T-helper 2 cell treated with Interferon-gamma antibody and Interleukin-4, amounts not matched to agents 5 μg/mL and 100 μg/mL, for 36 hours (primary cell): ENCODE results near the gene TMEM184A.

ENCODE experiments used
- DNase-seq: peaks from one replicate; pipeline ENCODE4 v3.0.0; 2021; ENCODE audit warnings: low spot score
- H3K27ac Mint-ChIP-seq: one replicate; pipeline ENCODE4 v1.8.0; 2021; ENCODE audit warnings: mild to moderate bottlenecking, mixed read lengths
- H3K27me3 Mint-ChIP-seq: one replicate; pipeline ENCODE4 v1.8.0; 2021; ENCODE audit warnings: low read depth, mixed read lengths
- H3K36me3 Mint-ChIP-seq: one replicate; pipeline ENCODE4 v1.8.0; 2021; ENCODE audit warnings: low read depth, mixed read lengths
- H3K4me1 Mint-ChIP-seq: one replicate; pipeline ENCODE4 v1.8.0; 2021; ENCODE audit warnings: low read depth, mixed read lengths
- H3K4me3 Mint-ChIP-seq: one replicate; pipeline ENCODE4 v1.8.0; 2022; ENCODE audit warnings: mild to moderate bottlenecking, moderate library complexity, mixed read lengths
- H3K9me3 Mint-ChIP-seq: one replicate; pipeline ENCODE4 v1.8.0; 2021; ENCODE audit warnings: mixed read lengths

Gene TMEM184A

GRCh38 chr7:1595027-1595426 lies 39.0 kb upstream of the TMEM184A start:
- H3K36me3 Mint-ChIP-seq: no peaks in the 10 kb centered on the region

GRCh38 chr7:1593904-1594421 lies 38.0 kb upstream of the TMEM184A start:
- no peak overlapping the region for H3K4me3 Mint-ChIP-seq
- no peaks in the 10 kb centered on the region for H3K36me3 Mint-ChIP-seq
- DNase-seq: no peak
- no peak overlapping the region for H3K27ac Mint-ChIP-seq
- H3K4me1 Mint-ChIP-seq: peaks cover 6% of the 10 kb centered on the region
- H3K27me3 Mint-ChIP-seq: peaks cover 28% of the 10 kb centered on the region
- peaks cover 4% of the 10 kb centered on the region for H3K9me3 Mint-ChIP-seq

More at GRCh38 chr7:1595027-1595426, 39.0 kb upstream of the TMEM184A start:
- Mint-ChIP-seq H3K4me1 (peaks cover 6% of the 10 kb centered on the region), H3K9me3 (no peaks in the 10 kb centered on the region), H3K27ac (no peak overlapping the region), H3K4me3 (no peak overlapping the region), H3K27me3 (peaks cover 28% of the 10 kb centered on the region)
- DNase-seq: no peak

GRCh38 chr7:1593091-1593866 lies 37.3 kb upstream of the TMEM184A start:
- Mint-ChIP-seq H3K36me3 (no peaks in the 10 kb centered on the region), H3K27me3 (peaks cover 28% of the 10 kb centered on the region), H3K27ac (no peak overlapping the region), H3K4me3 (no peak overlapping the region), H3K9me3 (peaks cover 4% of the 10 kb centered on the region), H3K4me1 (peaks cover 6% of the 10 kb centered on the region)
- DNase-seq: no peak

GRCh38 chr7:1592299-1592871 lies 36.4 kb upstream of the TMEM184A start:
- no peak overlapping the region for H3K27ac Mint-ChIP-seq
- H3K4me3 Mint-ChIP-seq: no peak overlapping the region
- no peak for DNase-seq
- peaks cover 6% of the 10 kb centered on the region for H3K4me1 Mint-ChIP-seq
- no peaks in the 10 kb centered on the region for H3K36me3 Mint-ChIP-seq
- H3K27me3 Mint-ChIP-seq: peaks cover 28% of the 10 kb centered on the region
- H3K9me3 Mint-ChIP-seq: peaks cover 4% of the 10 kb centered on the region

- peaks cover 6% of the 10 kb centered on the region for H3K4me1 Mint-ChIP-seq
- no peak for DNase-seq
- no peak overlapping the region for H3K4me3 Mint-ChIP-seq
- H3K27ac Mint-ChIP-seq: no peak overlapping the region
- peaks cover 28% of the 10 kb centered on the region for H3K27me3 Mint-ChIP-seq
- no peaks in the 10 kb centered on the region for H3K36me3 Mint-ChIP-seq
- H3K9me3 Mint-ChIP-seq: peaks cover 4% of the 10 kb centered on the region
These were observed 35.9 kb upstream of the TMEM184A start for GRCh38 chr7:1591876-1592275.

- Mint-ChIP-seq H3K36me3 (no peaks in the 10 kb centered on the region), H3K9me3 (peaks cover 4% of the 10 kb centered on the region), H3K4me1 (peaks cover 6% of the 10 kb centered on the region), H3K27me3 (peaks cover 28% of the 10 kb centered on the region), H3K27ac (no peak overlapping the region), H3K4me3 (no peak overlapping the region)
- DNase-seq: no peak
These were observed 35.4 kb upstream of the TMEM184A start for GRCh38 chr7:1591396-1591795.

GRCh38 chr7:1590887-1591286 lies 34.9 kb upstream of the TMEM184A start:
- Mint-ChIP-seq H3K27ac (no peak overlapping the region), H3K4me1 (peaks cover 6% of the 10 kb centered on the region), H3K27me3 (peaks cover 28% of the 10 kb centered on the region), H3K36me3 (no peaks in the 10 kb centered on the region), H3K4me3 (no peak overlapping the region), H3K9me3 (peaks cover 4% of the 10 kb centered on the region)
- no peak for DNase-seq

- Mint-ChIP-seq H3K9me3 (peaks cover 4% of the 10 kb centered on the region), H3K4me3 (no peak overlapping the region), H3K27ac (no peak overlapping the region), H3K27me3 (peaks cover 28% of the 10 kb centered on the region), H3K4me1 (peaks cover 6% of the 10 kb centered on the region), H3K36me3 (no peaks in the 10 kb centered on the region)
- no peak for DNase-seq
These were observed 34.5 kb upstream of the TMEM184A start for GRCh38 chr7:1590476-1590875.

GRCh38 chr7:1588978-1589377 lies 33.0 kb upstream of the TMEM184A start:
- no peak for DNase-seq
- H3K9me3 Mint-ChIP-seq: peaks cover 4% of the 10 kb centered on the region
- peaks cover 28% of the 10 kb centered on the region for H3K27me3 Mint-ChIP-seq
- H3K36me3 Mint-ChIP-seq: no peaks in the 10 kb centered on the region
- no peak overlapping the region for H3K27ac Mint-ChIP-seq
- peaks cover 6% of the 10 kb centered on the region for H3K4me1 Mint-ChIP-seq
- H3K4me3 Mint-ChIP-seq: no peak overlapping the region

- peaks cover 4% of the 10 kb centered on the region for H3K9me3 Mint-ChIP-seq
- H3K27ac Mint-ChIP-seq: no peak overlapping the region
- H3K36me3 Mint-ChIP-seq: no peaks in the 10 kb centered on the region
- peaks cover 6% of the 10 kb centered on the region for H3K4me1 Mint-ChIP-seq
- H3K27me3 Mint-ChIP-seq: peaks cover 23% of the 10 kb centered on the region
- no peak for DNase-seq
- no peak overlapping the region for H3K4me3 Mint-ChIP-seq
These were observed 31.7 kb upstream of the TMEM184A start for GRCh38 chr7:1587738-1588137.

- no peak for DNase-seq
- Mint-ChIP-seq H3K27ac (no peak overlapping the region), H3K27me3 (peaks cover 17% of the 10 kb centered on the region), H3K36me3 (no peaks in the 10 kb centered on the region), H3K9me3 (peaks cover 4% of the 10 kb centered on the region), H3K4me1 (peaks cover 3% of the 10 kb centered on the region), H3K4me3 (no peak overlapping the region)
These were observed 31.1 kb upstream of the TMEM184A start for GRCh38 chr7:1586827-1587705.

- Mint-ChIP-seq H3K27me3 (peaks cover 11% of the 10 kb centered on the region), H3K4me3 (no peak overlapping the region), H3K36me3 (no peaks in the 10 kb centered on the region), H3K9me3 (peaks cover 4% of the 10 kb centered on the region), H3K4me1 (no peaks in the 10 kb centered on the region), H3K27ac (no peak overlapping the region)
- no peak for DNase-seq
These were observed 30.3 kb upstream of the TMEM184A start for GRCh38 chr7:1586126-1586826.

GRCh38 chr7:1585142-1585981 lies 29.4 kb upstream of the TMEM184A start:
- Mint-ChIP-seq H3K27ac (no peak overlapping the region), H3K4me3 (no peak overlapping the region), H3K4me1 (no peaks in the 10 kb centered on the region), H3K9me3 (peaks cover 4% of the 10 kb centered on the region), H3K36me3 (no peaks in the 10 kb centered on the region), H3K27me3 (peaks cover 1% of the 10 kb centered on the region)
- no peak for DNase-seq
